ENCODE measurements around the gene ZNF148. TPM values are rescaled to one million over a fixed set of nuclear protein-coding genes. Genes with fewer than 3 reads are reported as not detected.

ZNF148 gene
- total and polyA plus RNA-seq, 7 donors = 4.8 to 42.5 (median 28.2) TPM

DNA sequence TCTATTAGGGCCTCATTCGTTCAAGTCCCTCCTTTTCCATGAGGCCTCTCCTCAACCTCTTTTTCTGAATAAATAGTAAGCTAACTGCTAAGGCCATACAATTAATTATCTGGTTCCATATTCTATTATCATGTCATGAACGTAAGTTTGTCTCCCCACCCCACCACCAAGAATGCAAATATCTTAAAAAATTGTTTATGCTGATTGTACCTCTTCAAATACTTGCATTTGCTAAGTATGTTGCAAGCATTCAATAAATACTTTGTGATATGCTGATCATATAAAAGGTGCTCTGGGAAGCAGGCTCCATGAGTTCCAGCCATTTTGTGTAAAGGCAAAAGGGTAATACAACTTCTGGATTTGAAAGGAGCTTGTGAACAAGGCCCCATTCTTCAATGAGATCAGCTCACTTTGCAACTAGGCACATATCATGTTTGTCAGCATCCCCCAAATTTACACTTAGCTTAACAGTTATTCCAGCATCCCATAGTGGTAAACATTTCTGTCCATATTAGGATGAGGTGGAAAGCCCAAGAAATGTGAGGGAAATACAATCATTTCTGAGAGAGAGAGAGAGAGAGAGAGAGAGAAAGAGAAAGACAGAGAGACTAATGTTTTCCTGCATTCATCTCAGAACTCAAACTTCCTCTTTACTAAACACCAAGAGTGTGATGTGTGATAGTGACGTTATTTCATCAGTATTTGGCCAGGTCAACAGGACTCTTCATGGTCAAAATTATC, 195.8 kb downstream of the ZNF148 start:
- 80 to 88% methylated on average over 3 of the region's 3 CpGs for WGBS, 2 donors
- no peaks in the 10 kb centered on the region for H3K36me3 ChIP-seq
- H3K9me3 ChIP-seq = no peaks in the 10 kb centered on the region
- no peaks in the 10 kb centered on the region for H3K27me3 ChIP-seq
- intact Hi-C loops (cut with DNase I) = no loop called here
- no peaks in the 10 kb centered on the region for H3K4me1 ChIP-seq
- no peak for TF ChIP-seq POLR2AphosphoS5 (IDR thresholded peaks at IDR 0.05)
- H3K27ac ChIP-seq = no peak overlapping the region
- H3K4me3 ChIP-seq = no peak overlapping the region
- no peak for DNase-seq

DNA sequence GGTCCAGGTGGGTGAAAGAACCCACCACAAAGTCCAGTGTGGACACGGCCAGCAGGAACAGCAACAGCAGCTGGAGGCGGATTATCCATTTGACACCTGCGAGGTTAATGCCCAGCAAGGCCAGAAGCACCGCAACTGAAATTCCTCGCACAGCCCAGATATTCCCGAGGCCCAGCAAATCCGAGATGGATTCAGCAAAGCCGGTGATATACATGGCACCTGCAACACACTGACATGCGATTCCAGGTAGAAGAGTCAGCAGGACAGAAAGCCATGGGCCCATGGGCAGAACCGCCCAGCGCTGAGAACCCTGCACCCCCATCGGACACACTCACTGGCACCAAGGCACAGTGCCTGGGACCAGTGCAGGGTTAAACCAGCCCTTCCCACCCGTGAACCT, 197.4 kb downstream of the ZNF148 start:
- no peaks in the 10 kb centered on the region for H3K27me3 ChIP-seq
- no peak overlapping the region for H3K27ac ChIP-seq
- H3K4me1 ChIP-seq = no peaks in the 10 kb centered on the region
- TF ChIP-seq EP300 (IDR thresholded peaks at IDR 0.05) = no peak
- TF ChIP-seq, protein P1, sequence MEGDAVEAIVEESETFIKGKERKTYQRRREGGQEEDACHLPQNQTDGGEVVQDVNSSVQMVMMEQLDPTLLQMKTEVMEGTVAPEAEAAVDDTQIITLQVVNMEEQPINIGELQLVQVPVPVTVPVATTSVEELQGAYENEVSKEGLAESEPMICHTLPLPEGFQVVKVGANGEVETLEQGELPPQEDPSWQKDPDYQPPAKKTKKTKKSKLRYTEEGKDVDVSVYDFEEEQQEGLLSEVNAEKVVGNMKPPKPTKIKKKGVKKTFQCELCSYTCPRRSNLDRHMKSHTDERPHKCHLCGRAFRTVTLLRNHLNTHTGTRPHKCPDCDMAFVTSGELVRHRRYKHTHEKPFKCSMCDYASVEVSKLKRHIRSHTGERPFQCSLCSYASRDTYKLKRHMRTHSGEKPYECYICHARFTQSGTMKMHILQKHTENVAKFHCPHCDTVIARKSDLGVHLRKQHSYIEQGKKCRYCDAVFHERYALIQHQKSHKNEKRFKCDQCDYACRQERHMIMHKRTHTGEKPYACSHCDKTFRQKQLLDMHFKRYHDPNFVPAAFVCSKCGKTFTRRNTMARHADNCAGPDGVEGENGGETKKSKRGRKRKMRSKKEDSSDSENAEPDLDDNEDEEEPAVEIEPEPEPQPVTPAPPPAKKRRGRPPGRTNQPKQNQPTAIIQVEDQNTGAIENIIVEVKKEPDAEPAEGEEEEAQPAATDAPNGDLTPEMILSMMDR (IDR thresholded peaks at IDR 0.05) = no peak
- no peak for TF ChIP-seq POLR2AphosphoS5 (IDR thresholded peaks at IDR 0.05)
- no peak for TF ChIP-seq POLR2A (IDR thresholded peaks at IDR 0.05)
- H3K36me3 ChIP-seq = no peaks in the 10 kb centered on the region
- WGBS, 2 donors = 93 to 97% methylated on average over 13 of the region's 13 CpGs
- no peak overlapping the region for H3K4me3 ChIP-seq
- DNase-seq = no peak
- H3K9me3 ChIP-seq = no peaks in the 10 kb centered on the region
- intact Hi-C loops (cut with DNase I) = no loop called here

Small RNAs within 50 kb of the gene (small RNA-seq; reads per million reads assigned to genes)
- 0 reads per million in 3 donors for gene RNU6-232P

Other genes with a start within 250 kb of the ZNF148 start
- gene SLC12A8, start 162.6 kb downstream of the ZNF148 start, total RNA-seq = under 1 TPM in 1 of 4 donors, not detected in 3; 0.33 TPM
- 1 to 10 TPM; 1.6 to 6.3 (median 1.8) TPM for gene SLC12A8, start 162.6 kb downstream of the ZNF148 start, polyA plus RNA-seq
- gene SNX4, start 144.9 kb upstream of the ZNF148 start, total RNA-seq = 10 to 100 TPM; 32.1 to 40.0 (median 37.6) TPM
- 10 to 100 TPM; 24.9 to 50.6 (median 49.2) TPM for gene SNX4, start 144.9 kb upstream of the ZNF148 start, polyA plus RNA-seq
- gene OSBPL11, start 220.2 kb upstream of the ZNF148 start, total RNA-seq = 10 to 100 TPM; 16.1 to 24.7 (median 19.3) TPM
- 10 to 100 TPM in 1 of 3 donors, 1 to 10 TPM in 2; 8.4 to 10.4 (median 10.0) TPM for gene OSBPL11, start 220.2 kb upstream of the ZNF148 start, polyA plus RNA-seq

Data from sigmoid colon (tissue), 7 donors.